HCEC 1CT (cell line): ENCODE measurements around the gene PIH1D1.
A peak's percentile ranks its signal among the peaks of the same experiment; 100 is the strongest.

ENCODE experiments used
- DNase-seq: peaks from one replicate; pipeline ENCODE4 v3.0.0-alpha.2; 2017

PIH1D1 gene

DNA sequence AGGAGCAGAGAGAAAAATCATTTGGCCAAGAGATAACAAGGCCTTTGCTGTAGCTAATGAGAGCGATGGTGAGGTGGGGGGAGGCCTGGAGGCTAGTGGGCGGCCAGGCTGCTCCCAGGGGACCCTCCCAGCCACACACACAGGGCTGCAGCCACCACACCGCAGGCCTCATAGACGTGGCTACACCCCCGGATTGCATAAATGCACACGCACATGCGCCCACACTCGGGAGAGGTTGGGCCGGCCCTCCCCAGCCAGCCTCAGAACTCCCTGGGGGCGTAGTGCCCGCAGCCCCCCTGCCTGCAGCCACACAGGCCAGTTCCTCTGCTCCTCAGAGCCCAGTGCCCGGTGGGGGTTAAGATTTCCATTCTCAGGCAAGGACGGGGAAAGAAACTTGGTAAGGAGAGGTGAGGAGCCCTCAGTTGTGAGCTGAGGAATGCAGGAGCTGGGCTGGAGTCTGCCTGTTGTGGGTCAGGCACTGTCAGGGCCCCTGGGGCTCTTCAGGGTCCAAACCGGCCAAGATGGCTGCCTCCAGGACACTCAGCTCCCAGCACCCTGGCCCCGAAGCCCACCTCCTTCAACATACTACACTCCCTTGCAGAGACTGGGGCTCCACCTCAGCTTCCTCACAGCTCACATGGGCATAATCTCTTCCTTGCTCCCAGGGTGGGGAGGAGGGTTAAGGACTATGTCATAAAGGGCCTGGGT, 36.4 kb downstream of the PIH1D1 start:
- DNase-seq = no peak

DNA sequence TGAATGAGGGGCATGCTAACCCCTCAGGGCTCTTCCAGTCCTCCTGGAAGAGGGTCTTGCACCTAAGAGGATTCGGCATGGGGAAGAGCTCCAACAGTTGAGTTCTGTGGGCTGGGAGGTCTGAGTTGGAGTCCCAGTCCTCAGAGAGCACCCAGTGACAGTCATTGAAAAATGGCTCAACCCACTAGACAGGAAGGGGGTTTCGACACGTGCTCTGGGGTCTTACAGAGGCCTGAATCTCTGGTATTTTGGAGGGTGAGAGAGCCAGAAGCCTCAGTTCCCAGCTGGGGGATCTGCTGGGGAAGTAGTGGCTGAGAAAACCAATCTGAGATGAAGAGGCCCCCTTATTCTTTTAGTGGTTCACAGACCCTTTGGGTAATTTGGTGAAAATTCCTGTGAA, 37.4 kb downstream of the PIH1D1 start:
- DNase-seq = no peak

DNA sequence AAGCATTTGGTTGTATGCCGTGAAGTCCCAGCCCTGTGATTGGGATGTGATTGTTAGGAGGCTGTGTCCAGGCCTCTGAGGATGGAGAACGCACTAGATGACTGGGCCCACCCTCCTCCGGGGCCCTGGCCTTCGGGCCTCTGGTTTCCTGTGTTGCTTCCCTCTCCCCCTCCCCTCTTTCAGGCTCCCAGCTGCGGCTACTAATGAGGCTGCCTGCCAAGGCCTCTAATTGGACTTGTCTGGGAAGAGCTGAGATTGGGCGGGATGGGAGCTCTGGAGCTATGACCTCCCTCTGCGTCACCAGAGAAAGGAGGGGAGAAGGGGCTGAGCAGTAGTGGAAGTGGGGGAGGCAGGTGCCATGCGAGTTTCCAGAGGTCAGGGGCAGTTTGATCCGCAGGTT, 38.3 kb downstream of the PIH1D1 start:
- no peak for DNase-seq

DNA sequence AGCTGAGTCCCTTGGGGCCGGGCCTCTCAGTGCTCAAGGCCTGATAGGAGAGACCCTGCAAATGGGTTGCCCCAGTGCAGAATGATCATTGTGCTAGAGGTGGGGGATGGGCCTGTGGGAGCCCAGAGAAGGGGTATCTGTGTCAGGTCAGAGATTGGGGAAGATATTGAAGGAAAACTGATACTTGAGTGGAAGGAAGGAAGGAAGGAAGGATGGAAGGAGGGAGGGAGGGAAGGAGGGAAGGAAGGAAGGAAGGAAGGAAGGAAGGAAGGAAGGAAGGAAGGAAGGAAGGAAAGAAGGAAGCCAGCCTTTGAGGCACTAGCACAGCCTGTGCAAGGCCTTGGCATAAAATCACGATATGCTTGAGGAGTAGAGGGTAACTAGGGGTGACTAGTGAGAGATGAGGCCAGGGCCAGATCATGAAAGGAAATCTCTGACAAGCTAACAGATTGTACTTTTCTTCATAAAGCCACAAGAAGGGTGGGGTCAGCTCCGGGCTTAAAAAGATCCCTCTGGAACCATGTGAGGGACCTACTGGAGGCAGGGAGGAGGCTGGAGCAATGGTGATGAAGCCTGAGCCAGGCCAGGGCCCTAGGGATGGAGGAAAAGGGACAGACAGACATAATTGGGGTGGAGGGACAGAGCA, 39.8 kb downstream of the PIH1D1 start:
- no peak for DNase-seq

DNA sequence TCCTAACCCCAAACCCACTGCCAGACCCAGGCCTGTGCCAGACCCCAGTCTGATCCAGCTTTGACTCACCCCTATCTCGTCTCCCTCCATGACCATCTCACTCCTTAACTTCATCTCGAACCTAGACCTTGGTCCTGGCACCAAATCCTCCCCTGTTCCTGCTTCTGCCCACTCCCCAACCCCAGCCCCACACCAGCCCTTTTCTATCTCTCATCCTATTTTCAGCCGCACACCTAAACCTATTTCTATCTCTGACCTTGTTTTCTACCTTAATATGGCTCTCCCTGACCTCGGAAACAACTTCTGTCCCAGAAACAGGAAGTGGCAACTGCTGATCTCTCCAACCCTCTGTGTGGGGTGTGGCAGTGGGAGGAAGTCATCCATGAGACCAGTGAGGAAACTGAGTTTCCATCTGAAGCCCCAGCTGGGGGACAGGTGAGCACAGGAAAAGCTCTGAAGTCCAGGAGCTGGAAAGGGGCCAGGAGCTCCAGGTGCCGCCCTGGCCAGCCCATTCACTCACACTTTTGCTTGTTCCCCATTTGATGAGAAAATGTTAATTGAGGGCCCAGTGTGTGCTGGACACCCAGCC, 42.1 kb downstream of the PIH1D1 start:
- no peak for DNase-seq

DNA sequence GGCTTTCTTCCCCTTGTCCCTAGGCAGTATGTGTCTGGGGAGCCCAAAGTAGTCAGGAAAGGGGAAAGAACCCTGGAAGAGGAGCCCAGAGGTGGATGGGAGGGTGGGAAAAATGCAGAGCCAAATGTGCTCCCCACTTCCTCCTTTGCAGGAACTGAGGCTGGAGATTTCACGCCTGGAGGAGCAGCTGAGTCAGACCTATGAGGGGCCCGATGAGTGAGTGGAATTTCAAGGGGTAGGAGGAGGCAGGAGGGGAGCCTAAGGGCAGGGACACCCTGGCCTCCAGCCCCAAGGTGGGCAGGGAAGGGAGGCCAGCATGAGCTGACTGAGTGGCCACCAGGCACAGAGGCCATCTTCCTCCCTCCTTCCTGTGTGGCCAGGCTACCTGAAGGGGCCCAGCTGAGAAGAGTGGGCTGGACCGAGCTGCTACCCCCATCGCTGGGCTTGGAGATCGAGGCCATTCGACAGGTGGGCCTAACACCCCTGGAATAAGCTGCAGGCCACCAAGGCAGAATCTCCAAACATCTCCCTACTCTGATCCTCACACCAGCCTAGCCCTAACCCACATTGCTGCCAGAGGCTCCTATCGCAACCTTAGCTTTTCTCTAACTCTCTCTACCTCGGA, 42.7 kb downstream of the PIH1D1 start:
- peak; percentile 16 for DNase-seq

DNA sequence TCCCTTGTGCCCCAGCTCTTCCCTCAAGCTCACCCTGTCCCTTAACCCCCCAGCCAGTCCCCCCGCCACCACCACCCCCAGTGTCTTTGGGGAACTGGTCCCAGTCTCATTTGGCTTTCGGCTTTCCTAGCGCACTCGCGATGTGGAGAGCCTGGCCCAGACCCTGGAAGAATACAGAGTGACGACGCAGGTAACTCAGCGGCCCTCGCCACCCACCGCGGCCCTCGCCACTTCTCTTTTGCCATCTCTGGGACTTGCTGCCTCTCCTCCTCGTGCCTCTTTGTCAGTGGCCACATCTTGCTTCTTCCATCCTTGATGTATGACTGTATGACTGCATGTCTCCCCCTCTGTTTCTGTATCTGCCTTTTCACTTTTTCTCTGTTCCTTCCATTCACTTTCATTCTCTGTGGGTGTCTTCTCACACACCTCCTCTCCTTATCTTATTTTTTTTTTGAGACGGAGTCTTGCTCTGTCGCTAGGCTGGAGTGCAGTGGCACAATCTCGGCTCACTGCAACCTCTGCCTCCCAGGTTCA, 44.1 kb downstream of the PIH1D1 start:
- DNase-seq = no peak

DNA sequence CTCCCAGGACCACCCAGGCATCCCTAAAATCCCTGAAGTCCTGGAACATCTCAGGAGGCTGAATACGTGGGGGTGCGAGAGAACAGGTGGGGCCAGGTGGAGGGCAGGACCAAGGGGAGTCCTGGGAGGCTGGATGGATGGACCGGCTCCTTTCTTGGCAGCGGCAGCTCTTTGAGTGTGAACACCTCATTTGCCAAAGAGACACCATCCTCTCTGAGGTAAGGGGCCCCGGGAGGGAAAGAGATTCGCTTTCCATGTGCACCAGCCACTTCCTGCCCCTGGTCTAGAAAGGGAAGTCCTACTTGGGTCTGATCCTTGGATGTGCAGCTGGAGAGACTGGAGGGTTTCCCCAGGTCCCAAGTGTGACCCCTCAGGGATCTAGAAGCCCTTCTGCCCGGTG, 44.5 kb downstream of the PIH1D1 start:
- DNase-seq = no peak

DNA sequence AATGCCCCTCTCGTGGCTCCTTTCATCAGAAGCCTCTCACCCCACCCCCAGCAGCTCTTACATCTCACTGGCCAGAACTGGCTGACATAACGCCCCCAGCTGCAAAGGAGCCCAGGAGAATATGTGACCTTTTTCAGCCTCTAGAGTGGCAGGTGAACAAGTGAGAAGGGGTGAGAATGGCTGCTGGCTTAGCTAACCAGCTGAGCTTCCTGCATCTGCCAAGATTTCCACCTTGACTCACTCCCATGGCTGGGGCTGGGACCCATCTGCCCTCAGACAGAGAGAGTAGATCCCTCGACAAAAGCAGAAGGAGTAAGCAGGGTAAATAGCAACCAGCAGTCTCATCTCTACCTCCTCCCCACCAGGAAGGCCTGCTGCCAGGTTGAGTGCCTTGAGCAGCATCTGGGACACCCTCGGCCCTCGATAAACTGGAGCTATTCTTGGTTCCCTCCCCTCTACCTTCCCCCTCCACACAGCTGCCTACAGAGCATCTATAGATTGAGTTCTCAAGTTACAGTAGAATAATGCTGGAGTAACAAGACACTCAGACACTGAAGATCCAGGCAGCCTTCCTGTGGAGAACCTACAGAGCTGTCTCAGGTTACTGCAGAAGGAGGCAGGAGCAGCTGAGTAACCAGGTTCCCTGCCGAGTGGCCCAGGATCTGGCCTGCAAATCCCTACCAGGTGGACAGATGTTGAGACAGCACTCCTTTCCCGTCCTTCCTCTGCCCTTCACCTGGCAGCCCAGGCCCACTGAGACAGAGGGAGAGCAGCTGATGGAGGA, 48.0 kb downstream of the PIH1D1 start:
- no peak for DNase-seq

DNA sequence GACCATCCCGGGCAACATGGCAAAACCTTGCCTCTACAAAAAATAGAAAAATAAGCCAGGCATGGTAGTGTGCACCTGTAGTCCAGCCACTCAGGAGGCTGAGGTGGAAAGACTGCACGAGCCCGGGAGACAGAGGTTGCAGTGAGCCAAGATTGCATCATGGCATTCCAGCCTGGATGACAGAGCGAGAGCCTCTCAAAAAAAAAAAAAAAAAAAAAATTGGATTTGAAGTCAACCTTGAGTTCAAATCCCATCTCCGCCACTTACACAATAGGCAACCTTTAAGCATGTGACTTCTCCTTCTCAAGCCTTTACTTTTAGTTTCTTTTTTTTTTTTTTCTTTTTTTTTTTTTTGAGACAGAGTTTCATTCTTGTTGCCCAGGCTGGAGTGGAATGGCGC, 51.6 kb downstream of the PIH1D1 start:
- DNase-seq = peak; percentile 20

DNA sequence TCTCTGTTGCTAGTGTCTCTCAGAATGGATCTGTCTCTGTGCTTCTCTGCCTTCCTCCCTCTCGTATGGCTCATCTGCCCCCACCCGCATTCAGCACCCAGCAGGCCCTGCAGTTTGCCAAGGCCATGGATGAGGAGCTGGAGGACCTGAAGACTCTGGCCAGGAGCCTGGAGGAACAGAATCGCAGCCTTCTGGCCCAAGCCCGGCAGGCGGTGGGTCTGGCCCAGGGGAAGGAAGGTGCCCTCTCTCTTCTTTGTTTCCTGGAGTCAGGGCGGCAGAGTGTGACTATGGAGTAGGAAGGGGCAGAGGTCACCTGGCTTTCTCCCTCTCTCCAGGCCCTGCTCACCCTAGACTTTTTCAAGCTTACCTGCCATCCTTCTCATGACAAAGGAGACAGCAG, 52.7 kb downstream of the PIH1D1 start:
- DNase-seq = no peak

DNA sequence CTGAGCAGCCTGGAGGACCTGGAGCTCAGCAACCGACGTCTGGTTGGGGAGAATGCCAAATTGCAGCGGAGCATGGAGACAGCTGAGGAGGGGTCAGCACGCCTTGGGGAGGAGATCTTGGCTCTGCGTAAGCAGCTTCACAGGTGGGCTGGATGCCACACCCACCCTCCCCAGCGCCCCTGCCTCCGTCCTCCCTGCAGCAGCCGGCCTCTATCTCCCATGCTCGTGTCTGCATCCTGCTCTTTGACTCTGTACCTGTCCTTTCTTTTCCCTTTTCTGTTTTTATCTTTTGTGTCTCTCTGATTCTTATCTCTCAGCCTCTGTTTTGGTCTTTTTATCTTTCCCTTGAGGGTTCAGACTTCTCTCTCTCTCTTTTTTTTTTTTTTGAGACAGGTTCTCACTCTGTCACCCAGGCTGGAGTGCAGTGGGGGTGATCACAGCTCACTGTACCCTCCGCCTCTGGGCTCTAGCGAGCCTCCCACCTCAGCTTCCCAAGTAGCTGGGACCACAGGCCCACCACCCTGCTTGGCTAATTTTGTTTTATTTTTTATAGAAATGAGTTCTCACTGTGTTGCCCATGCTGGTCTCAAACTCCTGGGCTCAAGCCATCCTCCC, 53.5 kb downstream of the PIH1D1 start:
- DNase-seq = no peak

DNA sequence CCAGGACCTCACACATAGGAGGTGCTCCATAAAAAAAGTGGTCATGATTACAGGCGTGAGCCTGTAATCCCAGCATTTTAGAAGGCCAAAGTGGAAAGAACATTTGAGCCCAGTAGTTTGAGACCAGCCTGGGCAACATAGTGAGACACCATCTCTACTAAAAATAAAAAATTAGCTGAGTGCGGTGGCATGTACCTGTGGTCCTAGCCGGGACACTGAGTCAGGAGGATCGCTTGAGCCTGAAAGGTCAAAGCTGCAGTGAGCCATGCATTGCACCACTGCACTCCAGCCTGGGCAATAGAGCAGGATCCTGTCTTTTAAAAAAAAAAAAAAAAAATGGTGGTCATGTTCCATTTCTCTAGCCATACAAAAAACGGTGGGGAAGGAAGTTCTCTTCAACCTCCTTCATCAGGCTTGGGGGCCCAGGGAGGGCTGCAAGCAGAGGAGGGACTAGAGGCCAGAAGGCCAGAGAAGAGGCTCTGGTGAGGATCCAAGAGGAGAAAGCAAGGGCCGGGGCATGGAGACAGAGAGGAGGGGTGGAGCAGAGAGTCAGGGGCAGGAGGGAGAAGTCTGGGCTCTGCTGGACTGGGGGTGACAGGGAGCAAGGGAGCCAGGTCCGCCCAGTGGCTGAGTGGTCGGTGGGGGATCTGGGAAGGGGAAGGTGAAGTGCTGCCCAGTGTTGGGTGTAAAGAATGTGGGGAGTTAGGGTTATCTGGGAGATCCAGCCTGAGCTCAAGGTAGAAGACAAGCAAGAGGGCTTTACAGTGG, 54.7 kb downstream of the PIH1D1 start:
- DNase-seq = no peak
